Neuronal stem cell (in vitro differentiated cells): ENCODE measurements around the gene CHRD.
A peak's percentile ranks its signal among the peaks of the same experiment; 100 is the strongest.

Experiments used
- DNase-seq: peaks from one replicate; pipeline ENCODE4 v3.0.0-alpha.2; 2013; ENCODE audit warnings: low spot score
- H2AFZ ChIP-seq: one replicate; pipeline ENCODE4 v1.6.1; 2013; ENCODE audit warnings: mild to moderate bottlenecking, low read length, inconsistent platforms
- H2AK5ac ChIP-seq: 2 replicates; pipeline ENCODE4 v1.6.1; 2013; ENCODE audit warnings: low read depth, mild to moderate bottlenecking, inconsistent platforms, low read length, moderate library complexity, mixed read lengths
- H2BK120ac ChIP-seq: 2 replicates; pipeline ENCODE4 v1.6.1; 2013; ENCODE audit warnings: low read depth, mild to moderate bottlenecking, inconsistent platforms, low read length, moderate library complexity, mixed read lengths
- H2BK12ac ChIP-seq: one replicate; pipeline ENCODE4 v1.6.1; 2013; ENCODE audit warnings: low read length, inconsistent platforms
- H2BK15ac ChIP-seq: 2 replicates; pipeline ENCODE4 v1.6.1; 2013; ENCODE audit warnings: mild to moderate bottlenecking, low read length, inconsistent platforms, mixed read lengths
- H2BK5ac ChIP-seq: one replicate; pipeline ENCODE4 v1.6.1; 2013; ENCODE audit warnings: inconsistent platforms, mild to moderate bottlenecking, low read length, moderate library complexity
- H3K14ac ChIP-seq: one replicate; pipeline ENCODE4 v1.6.1; 2013; ENCODE audit warnings: low read length, inconsistent platforms
- H3K18ac ChIP-seq: 2 replicates; pipeline ENCODE4 v1.6.1; 2013; ENCODE audit warnings: low read length, inconsistent platforms
- H3K23ac ChIP-seq: 2 replicates; pipeline ENCODE4 v1.6.1; 2013; ENCODE audit warnings: low read depth, mild to moderate bottlenecking, mixed read lengths, low read length, inconsistent platforms; ENCODE audit not compliant: poor library complexity
- H3K27ac ChIP-seq: replicated peaks from 3 replicates; pipeline ENCODE4 v1.5.1; 2013; ENCODE audit warnings: low read length, inconsistent platforms
- H3K27me3 ChIP-seq, 3 experiments: 2 replicates each; pipeline ENCODE4 v1.6.1; 2013; ENCODE audit warnings: low read length in 3 of 3, mild to moderate bottlenecking in 2 of 3, inconsistent platforms in 1 of 3, low read depth in 1 of 3, mixed read lengths in 1 of 3, moderate library complexity in 1 of 3; ENCODE audit not compliant: control insufficient read depth in 3 of 3, insufficient read depth in 3 of 3
- H3K36me3 ChIP-seq, 2 donors: replicated peaks in 1 of 2; 2 replicates each; pipeline ENCODE4 v1.6.1; 2013; ENCODE audit warnings: low read length in 2 of 2; ENCODE audit not compliant: control insufficient read depth in 2 of 2, insufficient read depth in 2 of 2
- H3K4ac ChIP-seq: 2 replicates; pipeline ENCODE4 v1.6.1; 2013; ENCODE audit warnings: inconsistent platforms, mild to moderate bottlenecking, low read length, moderate library complexity
- H3K4me1 ChIP-seq, 2 donors: 1 replicate in 1 of 2; 2 replicates in 1 of 2; pipeline ENCODE4 v1.6.1; 2013; ENCODE audit warnings: low read length in 2 of 2, low read depth in 1 of 2; ENCODE audit not compliant: control insufficient read depth in 2 of 2, insufficient read depth in 1 of 2
- H3K4me2 ChIP-seq: one replicate; pipeline ENCODE4 v1.6.1; 2013; ENCODE audit warnings: mild to moderate bottlenecking, low read length, inconsistent platforms; ENCODE audit not compliant: insufficient read depth, poor library complexity, severe bottlenecking
- H3K4me3 ChIP-seq, 2 donors: 2 replicates each; pipeline ENCODE4 v1.5.1; 2013; ENCODE audit warnings: low read length in 2 of 2, mild to moderate bottlenecking in 2 of 2, inconsistent platforms in 1 of 2, moderate library complexity in 1 of 2
- H3K79me1 ChIP-seq: one replicate; pipeline ENCODE4 v1.6.1; 2013; ENCODE audit warnings: low read depth, mild to moderate bottlenecking, inconsistent platforms, low read length, moderate library complexity
- H3K9ac ChIP-seq: one replicate; pipeline ENCODE4 v1.6.1; 2013; ENCODE audit warnings: mild to moderate bottlenecking, low read depth, low read length, inconsistent platforms; ENCODE audit not compliant: poor library complexity
- H3K9me3 ChIP-seq, 2 donors: replicated peaks in 1 of 2; 2 replicates each; pipeline versions ENCODE3 to v1.6.1; 2013; ENCODE audit warnings: low read length in 2 of 2, mild to moderate bottlenecking in 2 of 2, inconsistent platforms in 1 of 2, low read depth in 1 of 2, mixed read lengths in 1 of 2, moderate library complexity in 1 of 2; ENCODE audit not compliant: control insufficient read depth in 2 of 2, insufficient read depth in 1 of 2
- H4K8ac ChIP-seq: one replicate; pipeline ENCODE4 v1.6.1; 2013; ENCODE audit warnings: low read depth, mild to moderate bottlenecking, inconsistent platforms, low read length, moderate library complexity
- H4K91ac ChIP-seq: one replicate; pipeline ENCODE4 v1.6.1; 2013; ENCODE audit warnings: low read length, low read depth, mild to moderate bottlenecking, inconsistent platforms; ENCODE audit not compliant: poor library complexity
- WGBS, 2 donors: extraction: QIAGEN DNeasy Blood & Tissue Kit; methylation state at CpG; one replicate each; pipeline ENCODE4 v1.1.7; 2013; ENCODE audit warnings: missing lambda C conversion rate in 2 of 2, mixed read lengths in 1 of 2; ENCODE audit not compliant: insufficient read length in 2 of 2, insufficient replicate concordance in 1 of 2; ENCODE audit errors: extremely low coverage in 2 of 2; 5-methylcytosine and 5-hydroxymethylcytosine counted together

The CHRD gene

DNA sequence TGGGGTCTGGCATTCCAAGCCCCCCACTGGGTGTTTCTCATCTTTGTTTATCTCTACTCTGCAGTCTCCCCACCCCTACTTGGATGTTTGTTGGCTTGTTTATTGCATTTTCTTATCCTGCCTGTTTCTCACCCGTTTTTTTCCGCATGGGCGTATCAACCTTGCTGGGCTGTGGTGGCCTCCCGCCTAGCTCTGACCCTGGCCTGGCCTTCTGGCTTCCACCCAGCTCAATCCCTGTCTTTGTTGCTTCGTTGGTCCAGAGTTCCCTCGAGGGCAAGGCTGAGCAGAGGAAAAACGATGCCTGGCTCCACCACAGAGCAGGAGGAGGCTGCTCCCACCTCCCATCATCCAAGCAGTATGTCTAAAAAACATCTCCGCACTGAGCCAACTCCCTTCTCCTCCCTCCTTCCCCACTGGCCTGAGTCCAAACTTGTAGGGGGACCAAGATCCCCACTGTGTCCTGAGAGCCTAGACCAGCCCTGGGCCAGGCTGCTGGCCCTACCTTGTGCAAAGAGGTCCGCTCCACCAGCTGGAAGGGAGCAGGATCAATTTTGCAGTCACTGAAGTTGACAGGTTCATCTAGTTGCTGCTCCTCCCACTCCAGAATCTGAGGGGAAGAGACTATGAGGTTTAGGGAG, 28.2 kb upstream of the CHRD start:
- Histone ChIP-seq H3K14ac (no peak overlapping the region), H3K18ac (no peak overlapping the region), H3K4me1 (peaks cover 6 to 7% of the 10 kb centered on the region in 2 donors), H3K9ac (no peak overlapping the region), H2BK5ac (no peak overlapping the region), H3K27me3 (no peaks in the 10 kb centered on the region), H2AFZ (no peak overlapping the region), H2BK120ac (no peak overlapping the region), H3K9me3 (no peaks in the 10 kb centered on the region), H3K4me2 (no peak overlapping the region), H3K27ac (no peak overlapping the region), H3K23ac (no peak overlapping the region), H4K8ac (no peak overlapping the region), H2AK5ac (no peak overlapping the region), H2BK15ac (no peak overlapping the region), H3K79me1 (peaks cover 4% of the 10 kb centered on the region), H3K4ac (no peak overlapping the region), H3K4me3 (no peak overlapping the region), H2BK12ac (no peak overlapping the region), H4K91ac (no peak overlapping the region), H3K36me3 (peaks cover 57 to 86% of the 10 kb centered on the region in 2 donors)
- DNase-seq: no peak
- WGBS, 2 donors: no CpG with 5 or more reads among the region's 9 CpGs

DNA sequence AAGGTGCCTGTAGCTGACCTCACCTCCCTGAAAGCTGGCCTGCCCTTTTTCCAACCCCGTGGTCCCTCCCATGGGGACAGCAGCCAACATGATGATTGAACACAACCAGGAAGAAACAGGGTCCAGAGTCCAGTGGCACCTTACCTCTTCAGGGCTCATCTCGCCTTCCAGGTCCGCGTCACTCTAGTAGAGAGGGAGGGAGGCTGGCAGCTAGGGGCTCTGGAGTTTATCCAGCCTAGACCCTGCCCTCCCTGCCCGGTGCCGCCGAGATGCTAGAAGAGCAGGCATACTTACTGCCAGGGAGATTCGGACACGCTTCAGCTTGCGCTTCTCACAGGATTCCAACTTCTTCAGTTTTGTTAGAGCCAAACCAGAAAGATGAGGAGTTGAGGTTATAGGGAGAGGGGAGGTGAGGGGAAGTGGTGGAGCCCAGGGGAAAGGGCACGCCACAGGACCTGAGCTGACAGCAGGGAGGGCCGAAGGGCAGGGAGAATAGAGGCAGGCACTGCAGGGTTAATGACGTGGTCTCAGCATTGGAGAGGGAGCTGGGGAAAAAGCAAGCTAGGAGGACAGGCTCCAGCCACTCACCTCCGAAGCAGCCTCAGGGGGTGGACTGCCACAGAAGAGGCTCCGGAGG, 27.6 kb upstream of the CHRD start:
- no peak overlapping the region for H3K18ac ChIP-seq
- H2AFZ ChIP-seq: no peak overlapping the region
- no CpG with 5 or more reads among the region's 15 CpGs for WGBS, 2 donors
- H3K79me1 ChIP-seq: peaks cover 4% of the 10 kb centered on the region
- peaks cover 60 to 86% of the 10 kb centered on the region in 2 donors for H3K36me3 ChIP-seq
- H3K23ac ChIP-seq: no peak overlapping the region
- no peak overlapping the region for H2BK120ac ChIP-seq
- H3K4me2 ChIP-seq: no peak overlapping the region
- no peak overlapping the region for H3K4ac ChIP-seq
- H3K9me3 ChIP-seq: no peaks in the 10 kb centered on the region
- H3K4me1 ChIP-seq: peaks cover 6 to 7% of the 10 kb centered on the region in 2 donors
- no peak overlapping the region for H2BK15ac ChIP-seq
- DNase-seq: no peak
- no peak overlapping the region for H4K91ac ChIP-seq
- H3K9ac ChIP-seq: peak overlapping the region; percentile 30
- no peak overlapping the region for H3K27ac ChIP-seq
- H3K4me3 ChIP-seq: no peak overlapping the region
- no peak overlapping the region for H2BK12ac ChIP-seq
- no peak overlapping the region for H2AK5ac ChIP-seq
- no peaks in the 10 kb centered on the region for H3K27me3 ChIP-seq
- no peak overlapping the region for H2BK5ac ChIP-seq
- no peak overlapping the region for H3K14ac ChIP-seq
- H4K8ac ChIP-seq: no peak overlapping the region

DNA sequence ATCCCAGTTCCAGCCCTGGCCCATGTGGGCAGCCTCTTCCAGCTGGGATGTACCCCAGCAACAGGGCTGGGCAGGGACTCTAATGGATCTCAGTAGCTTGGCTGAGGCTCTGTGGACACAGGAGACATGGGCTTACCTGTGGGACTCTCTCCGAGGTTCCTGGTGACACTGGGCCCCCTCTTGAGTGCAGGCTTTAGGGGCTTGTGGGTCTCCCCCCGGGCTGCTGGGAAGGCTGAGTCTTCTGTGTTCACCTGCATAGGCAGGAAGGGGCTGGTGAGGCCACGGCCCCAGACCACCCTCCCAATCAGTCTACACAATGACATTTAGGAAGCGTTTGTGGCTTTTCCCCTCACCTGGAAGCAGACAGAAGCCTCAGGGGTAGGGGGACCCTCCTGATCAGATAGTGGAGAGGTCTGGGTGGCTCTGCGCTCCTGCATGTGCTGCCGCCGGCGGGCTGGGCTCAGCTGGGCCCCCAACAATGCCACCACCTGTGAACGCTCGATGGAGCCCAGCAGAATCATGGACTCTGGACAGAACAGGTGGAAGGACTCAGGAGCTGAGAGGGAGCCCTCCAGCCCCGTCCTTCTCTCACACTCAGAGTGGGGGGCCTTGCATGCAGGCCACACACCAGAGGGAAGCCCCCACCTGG, 26.8 kb upstream of the CHRD start:
- no peak overlapping the region for H2AFZ ChIP-seq
- H3K4me2 ChIP-seq: no peak overlapping the region
- H3K18ac ChIP-seq: no peak overlapping the region
- H2BK15ac ChIP-seq: no peak overlapping the region
- peaks cover 63 to 92% of the 10 kb centered on the region in 2 donors for H3K36me3 ChIP-seq
- no peak for DNase-seq
- H3K23ac ChIP-seq: no peak overlapping the region
- H4K91ac ChIP-seq: no peak overlapping the region
- H3K4me1 ChIP-seq: peaks cover 6 to 7% of the 10 kb centered on the region in 2 donors
- H2BK120ac ChIP-seq: no peak overlapping the region
- H3K79me1 ChIP-seq: peaks cover 4% of the 10 kb centered on the region
- H2AK5ac ChIP-seq: no peak overlapping the region
- H2BK12ac ChIP-seq: peak overlapping the region; percentile 46
- WGBS, 2 donors: no CpG with 5 or more reads among the region's 11 CpGs
- no peak overlapping the region for H3K4me3 ChIP-seq
- no peak overlapping the region for H2BK5ac ChIP-seq
- H3K14ac ChIP-seq: no peak overlapping the region
- H4K8ac ChIP-seq: no peak overlapping the region
- H3K27ac ChIP-seq: no peak overlapping the region
- H3K9me3 ChIP-seq: no peaks in the 10 kb centered on the region
- no peak overlapping the region for H3K9ac ChIP-seq
- H3K4ac ChIP-seq: no peak overlapping the region
- no peaks in the 10 kb centered on the region for H3K27me3 ChIP-seq

DNA sequence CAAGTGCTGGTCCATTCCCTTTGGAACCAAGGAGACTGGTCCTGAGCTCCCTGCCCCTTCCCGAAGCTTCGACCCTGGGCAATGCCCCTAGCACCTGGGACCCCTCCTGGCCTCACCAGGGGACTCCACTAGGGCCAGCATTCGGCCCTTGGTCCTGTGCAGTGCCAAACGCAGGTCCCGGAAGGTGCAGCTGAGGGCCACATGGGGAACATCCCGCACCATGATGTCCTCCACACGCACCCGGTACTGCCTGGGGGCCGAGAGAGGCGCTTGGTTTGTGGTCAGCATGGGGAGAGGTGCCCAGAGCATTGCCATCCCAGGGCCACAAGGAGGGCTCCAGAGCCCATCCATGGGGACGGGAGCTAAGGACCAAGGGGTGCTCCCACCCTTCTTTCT, 26.3 kb upstream of the CHRD start:
- no peak overlapping the region for H3K4me3 ChIP-seq
- no peak overlapping the region for H4K91ac ChIP-seq
- H2AK5ac ChIP-seq: peak overlapping the region; percentile 86
- H4K8ac ChIP-seq: no peak overlapping the region
- no peak overlapping the region for H2BK12ac ChIP-seq
- peaks cover 5% of the 10 kb centered on the region for H3K79me1 ChIP-seq
- H3K36me3 ChIP-seq: peaks cover 69 to 92% of the 10 kb centered on the region in 2 donors
- no peaks in the 10 kb centered on the region for H3K27me3 ChIP-seq
- no peak overlapping the region for H2AFZ ChIP-seq
- DNase-seq: no peak
- peaks cover 6 to 8% of the 10 kb centered on the region in 2 donors for H3K4me1 ChIP-seq
- H2BK120ac ChIP-seq: no peak overlapping the region
- H3K4ac ChIP-seq: no peak overlapping the region
- WGBS, 2 donors: no CpG with 5 or more reads among the region's 11 CpGs
- no peaks in the 10 kb centered on the region for H3K9me3 ChIP-seq
- peak overlapping the region; percentile 75 for H3K23ac ChIP-seq
- no peak overlapping the region for H3K4me2 ChIP-seq
- peak overlapping the region; percentile 73 for H2BK15ac ChIP-seq
- H3K14ac ChIP-seq: no peak overlapping the region
- H3K18ac ChIP-seq: no peak overlapping the region
- H3K9ac ChIP-seq: no peak overlapping the region
- H3K27ac ChIP-seq: no peak overlapping the region
- no peak overlapping the region for H2BK5ac ChIP-seq
